Upper lobe of left lung (tissue), 6 donors: ENCODE results near the gene IGF2BP1. TPM values are rescaled to one million over a fixed set of nuclear protein-coding genes. Genes with fewer than 3 reads are reported as not detected.

ENCODE experiments used
- ATAC-seq, 2 donors: fragments of 200-7000 bp; cut with Tn5 transposase; one replicate each; pipeline ENCODE4 v1.9.1; 2022; ENCODE audit warnings: mild to moderate bottlenecking in 2 of 2, moderate library complexity in 2 of 2; ENCODE audit not compliant: low FRiP score in 2 of 2
- DNase-seq, 2 donors: peaks; one replicate each; pipeline ENCODE4 v3.0.0-alpha.2; 2019 to 2020
- H3K27ac ChIP-seq, 4 donors: fragments of 200-600 bp; sonication (generic); one replicate each; pipeline ENCODE4 v1.5.1; 2016 to 2019
- H3K27me3 ChIP-seq, 4 donors: fragments of 200-600 bp; sonication (generic); one replicate each; pipeline ENCODE4 v1.5.1; 2017 to 2019
- H3K36me3 ChIP-seq, 4 donors: fragments of 200-600 bp; sonication (generic); one replicate each; pipeline ENCODE4 v1.5.1; 2016 to 2019
- H3K4me1 ChIP-seq, 4 donors: fragments of 200-600 bp; sonication (generic); one replicate each; pipeline ENCODE4 v1.5.1; 2018 to 2019
- H3K4me3 ChIP-seq, 4 donors: fragments of 200-600 bp; sonication (generic); one replicate each; pipeline ENCODE4 v1.5.1; 2017 to 2019; ENCODE audit warnings: mild to moderate bottlenecking in 2 of 4, moderate library complexity in 1 of 4
- H3K9me3 ChIP-seq, 4 donors: fragments of 200-600 bp; sonication (generic); one replicate each; pipeline ENCODE4 v1.5.1; 2018 to 2019
- CTCF ChIP-seq, 6 experiments: fragments of 450-650 bp in 4 of 6; fragments of 200-600 bp in 2 of 6; sonication (generic) in 2 of 6; IDR thresholded peaks; one replicate each; pipeline ENCODE4 v1.5.1; 2016 to 2019; ENCODE audit warnings: antibody characterized with exemption in 6 of 6
- EP300 ChIP-seq, 4 donors: sonication (generic); formaldehyde crosslinking; IDR thresholded peaks; one replicate each; pipeline ENCODE4 v1.5.1; 2017; ENCODE audit warnings: antibody characterized with exemption in 4 of 4, control low read depth in 2 of 4
- POLR2A ChIP-seq, 4 donors: fragments of 450-650 bp; IDR thresholded peaks; one replicate each; pipeline ENCODE4 v1.5.1; 2016 to 2017; ENCODE audit warnings: antibody characterized with exemption in 4 of 4, mild to moderate bottlenecking in 2 of 4
- POLR2AphosphoS5 ChIP-seq, 2 donors: sonication (generic); formaldehyde crosslinking; IDR thresholded peaks; one replicate each; pipeline ENCODE4 v1.5.1; 2017; ENCODE audit warnings: antibody characterized with exemption in 2 of 2
- WGBS, 2 donors: methylation state at CpG; one replicate each; pipeline ENCODE4 v1.1.5; 2017 to 2018; 5-methylcytosine and 5-hydroxymethylcytosine counted together
- total RNA-seq, 6 donors: library from RNA; depleted of rRNA in 4 of 6; stranded (reverse); fragments of >200 nt in 4 of 6; gene quantifications; one replicate each; pipeline versions ENCODE4 v1.1.0 to v1.2.1, GENCODE V29; 2016 to 2021
- donor health status: DM: no; HTN: no; CAD: no; lungs with moderate emphysema.
- donor health status: DM: no; HTN: yes; CAD: no; lungs with severe emphysema.

The IGF2BP1 gene
- total RNA-seq, 6 donors from 2014 or later, result 1.3 to 1.4 TPM; not detected in 4

- no peaks in the 10 kb centered on the region for H3K9me3 ChIP-seq
- no peak overlapping the region for H3K27ac ChIP-seq
- DNase-seq, result no peak
- H3K4me1 ChIP-seq, result no peaks in the 10 kb centered on the region
- no peaks in the 10 kb centered on the region for H3K27me3 ChIP-seq
- TF ChIP-seq CTCF (IDR thresholded peaks at IDR 0.05) (no peak), EP300 (IDR thresholded peaks at IDR 0.05) (no peak), POLR2A (IDR thresholded peaks at IDR 0.05) (no peak), POLR2AphosphoS5 (IDR thresholded peaks at IDR 0.05) (no peak)
- no peak overlapping the region for H3K4me3 ChIP-seq
- ATAC-seq, result no peak
- H3K36me3 ChIP-seq, result no peaks in the 10 kb centered on the region
- 83 to 93% methylated on average over 5 of the region's 5 CpGs for WGBS, 2 donors
Measured at GRCh38 chr17:49085565-49086315, 88.6 kb downstream of the IGF2BP1 start.

GRCh38 chr17:49086316-49086605 is 89.1 kb downstream of the IGF2BP1 start:
- WGBS, 2 donors, result 45 to 55% methylated on average over 1 of the region's 1 CpG
- no peaks in the 10 kb centered on the region for H3K27me3 ChIP-seq
- no peaks in the 10 kb centered on the region for H3K9me3 ChIP-seq
- TF ChIP-seq POLR2A (IDR thresholded peaks at IDR 0.05) (no peak), EP300 (IDR thresholded peaks at IDR 0.05) (no peak), POLR2AphosphoS5 (IDR thresholded peaks at IDR 0.05) (no peak), CTCF (IDR thresholded peaks at IDR 0.05) (no peak)
- no peak for DNase-seq
- no peaks in the 10 kb centered on the region for H3K4me1 ChIP-seq
- H3K36me3 ChIP-seq, result no peaks in the 10 kb centered on the region
- no peak overlapping the region for H3K4me3 ChIP-seq
- no peak overlapping the region for H3K27ac ChIP-seq
- no peak for ATAC-seq

GRCh38 chr17:49086649-49087048 is 89.5 kb downstream of the IGF2BP1 start:
- Histone ChIP-seq H3K4me3 (no peak overlapping the region), H3K9me3 (no peaks in the 10 kb centered on the region), H3K27me3 (no peaks in the 10 kb centered on the region), H3K4me1 (no peaks in the 10 kb centered on the region), H3K27ac (no peak overlapping the region), H3K36me3 (no peaks in the 10 kb centered on the region)
- no peak for DNase-seq
- TF ChIP-seq POLR2A (IDR thresholded peaks at IDR 0.05), result no peak
- TF ChIP-seq EP300 (IDR thresholded peaks at IDR 0.05), result no peak
- TF ChIP-seq CTCF (IDR thresholded peaks at IDR 0.05), result no peak
- TF ChIP-seq POLR2AphosphoS5 (IDR thresholded peaks at IDR 0.05), result no peak
- ATAC-seq, result no peak

GRCh38 chr17:49089094-49089493 is 91.9 kb downstream of the IGF2BP1 start:
- H3K27ac ChIP-seq, result no peak overlapping the region
- no peaks in the 10 kb centered on the region for H3K9me3 ChIP-seq
- H3K36me3 ChIP-seq, result no peaks in the 10 kb centered on the region
- DNase-seq (no peak), ATAC-seq (no peak)
- H3K27me3 ChIP-seq, result no peaks in the 10 kb centered on the region
- WGBS, 2 donors, result 90 to 95% methylated on average over 7 of the region's 7 CpGs
- no peaks in the 10 kb centered on the region for H3K4me1 ChIP-seq
- TF ChIP-seq CTCF (IDR thresholded peaks at IDR 0.05) (no peak), POLR2A (IDR thresholded peaks at IDR 0.05) (no peak), POLR2AphosphoS5 (IDR thresholded peaks at IDR 0.05) (no peak), EP300 (IDR thresholded peaks at IDR 0.05) (no peak)
- H3K4me3 ChIP-seq, result no peak overlapping the region
